Pancreas (tissue), 10 donors: ENCODE results near the gene PLCB1. TPM values are rescaled to one million over a fixed set of nuclear protein-coding genes. Genes with fewer than 3 reads are reported as not detected.

ENCODE experiments used
- ATAC-seq, 4 donors: fragments of 200-7000 bp; cut with Tn5 transposase; one replicate each; pipeline versions ENCODE4 v1.8.0 to v1.9.1; 2020; ENCODE audit warnings: mild to moderate bottlenecking in 4 of 4, moderate library complexity in 4 of 4
- DNase-seq, 6 donors: peaks; one replicate each; pipeline ENCODE4 v3.0.0-alpha.2; 2020
- FAIRE-seq: peaks from 2 replicates; lab custom pipeline; 2012; peaks lifted over from hg19 to GRCh38; lab: Jason Lieb, UNC
- H3K27ac ChIP-seq, 4 donors: fragments of 200-600 bp; sonication (generic); 1 replicate in 3 of 4; 2 replicates in 1 of 4; pipeline versions ENCODE4 v1.5.0 to v1.8.0; 2020
- H3K27me3 ChIP-seq, 4 donors: fragments of 200-600 bp; one replicate each; pipeline ENCODE4 v1.8.0; 2021
- H3K36me3 ChIP-seq, 3 donors: fragments of 200-600 bp; sonication (generic) in 1 of 3; one replicate each; pipeline versions ENCODE4 v1.5.0 to v1.8.0; 2020 to 2021
- H3K4me1 ChIP-seq, 3 donors: fragments of 200-600 bp; one replicate each; pipeline ENCODE4 v1.8.0; 2021
- H3K4me3 ChIP-seq, 4 donors: fragments of 200-600 bp; sonication (generic) in 2 of 4; one replicate each; pipeline versions ENCODE4 v1.5.0 to v1.8.0; 2020 to 2021
- H3K9me3 ChIP-seq, 4 donors: fragments of 200-600 bp; one replicate each; pipeline ENCODE4 v1.8.0; 2021
- CTCF ChIP-seq, 4 donors: fragments of 200-600 bp; sonication (generic) in 3 of 4; IDR thresholded peaks; one replicate each; pipeline versions ENCODE4 v1.5.0 to v1.8.0; 2021; ENCODE audit warnings: antibody characterized with exemption in 4 of 4
- WGBS, 2 donors: extraction: QIAGEN DNeasy Blood & Tissue Kit; methylation state at CpG; one replicate each; pipeline ENCODE4 v1.1.7; 2013; 5-methylcytosine and 5-hydroxymethylcytosine counted together
- intact Hi-C, 3 donors: fragments of 100-400 bp; cut with DNase I; formaldehyde crosslinking; loops; one replicate each; pipeline versions ENCODE4 v1.11.1 to v1.14.2; 2022
- polyA plus RNA-seq, 2 donors: library from polyadenylated mRNA; stranded (reverse); fragments of 200-250 nt; gene quantifications; one replicate each; pipeline ENCODE4 v1.2.3, GENCODE V29; 2013
- total RNA-seq, 6 donors: library from RNA; stranded (reverse); fragmentation: NEBNext Ultra II Directional in 4 of 6; extraction: Animal tissue kit (Norgen Biotek cat#: 25700) in 4 of 6; gene quantifications; one replicate each; pipeline versions ENCODE4 v1.2.1 to v1.2.4, GENCODE V29; 2021 to 2023
- donor health status: healthy with polysubstance abuse.
- donor health status: DM: no; HTN: no; CAD: no; lungs with moderate emphysema.
- donor health status: DM: no; HTN: no; CAD: no.
- donor health status: control.
- donor health status: control.
- donor health status: Bipolar disorder and iron deficiency.
- donor health status: DM: yes; HTN: yes; CAD: no.
- donor health status: DM: no; HTN: no; CAD: no.
- donor health status: DM: no; HTN: no; CAD: no.
- donor health status: DM: yes; HTN: yes; CAD: no.

The PLCB1 gene
- total and polyA plus RNA-seq, 8 donors, result 4.5 to 18.7 (median 13.7) TPM

DNA sequence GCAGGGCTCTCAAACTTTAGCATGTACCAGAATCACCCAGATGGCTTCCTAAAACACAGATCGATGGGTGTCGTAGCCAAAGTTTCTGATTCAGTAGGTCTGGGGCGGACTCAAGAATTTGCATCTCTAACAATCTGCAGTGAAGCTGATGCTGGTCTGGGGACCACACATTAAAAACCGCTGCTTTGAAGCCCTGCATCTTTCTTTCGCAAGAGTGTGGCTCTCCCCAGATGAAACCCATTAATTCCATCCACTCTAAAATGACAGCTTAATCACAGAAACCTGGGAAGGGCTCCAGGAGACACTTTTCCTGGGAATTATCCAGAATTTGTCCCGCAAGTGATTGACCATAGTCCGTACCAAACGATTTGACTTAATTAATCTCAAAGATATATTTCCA, 617.0 kb downstream of the PLCB1 start:
- Histone ChIP-seq H3K4me3 (no peak overlapping the region), H3K27ac (no peak overlapping the region), H3K9me3 (no peaks in the 10 kb centered on the region), H3K27me3 (no peaks in the 10 kb centered on the region), H3K36me3 (no peaks in the 10 kb centered on the region), H3K4me1 (no peaks in the 10 kb centered on the region)
- ATAC-seq (no peak), DNase-seq (no peak), FAIRE-seq (no peak)
- WGBS, 2 donors, result 54 to 62% methylated on average over 8 of the region's 8 CpGs
- intact Hi-C loops, result no loop called here
- no peak for TF ChIP-seq CTCF (IDR thresholded peaks at IDR 0.05)

DNA sequence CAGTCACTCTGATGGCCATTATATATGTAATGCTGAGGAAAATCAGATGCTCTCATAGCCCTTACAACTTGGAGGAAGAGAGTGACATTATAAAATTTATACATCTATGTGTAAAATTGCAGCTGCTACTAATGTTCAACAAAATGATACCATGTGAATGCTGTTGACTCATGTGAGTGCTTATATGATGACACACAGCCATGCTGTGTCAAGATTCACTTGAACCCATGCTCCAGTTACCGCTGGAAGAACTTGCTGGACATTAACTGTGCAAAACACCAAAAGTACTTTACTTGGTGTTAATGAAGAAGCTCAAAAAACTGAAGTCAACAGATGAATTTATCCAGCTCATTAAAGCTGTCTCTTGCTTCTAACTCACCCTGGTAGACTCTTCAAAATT, 617.9 kb downstream of the PLCB1 start:
- DNase-seq, result no peak
- TF ChIP-seq CTCF (IDR thresholded peaks at IDR 0.05), result no peak

GRCh38 chr20:8755340-8756118, 623.5 kb downstream of the PLCB1 start:
- no peak for FAIRE-seq
- H3K9me3 ChIP-seq, result no peaks in the 10 kb centered on the region
- ATAC-seq, result no peak
- WGBS, 2 donors, result 65 to 72% methylated on average over 3 of the region's 3 CpGs
- H3K4me3 ChIP-seq, result no peak overlapping the region
- intact Hi-C loops, result no loop called here
- no peak for DNase-seq
- H3K36me3 ChIP-seq, result no peaks in the 10 kb centered on the region
- no peak for TF ChIP-seq CTCF (IDR thresholded peaks at IDR 0.05)
- H3K27ac ChIP-seq, result no peak overlapping the region
- H3K4me1 ChIP-seq, result no peaks in the 10 kb centered on the region
- no peaks in the 10 kb centered on the region for H3K27me3 ChIP-seq

More for the DNA sequence above, 617.9 kb downstream of the PLCB1 start:
- H3K9me3 ChIP-seq, result no peaks in the 10 kb centered on the region
- 95 to 97% methylated on average over 1 of the region's 1 CpG for WGBS, 2 donors
- H3K36me3 ChIP-seq, result no peaks in the 10 kb centered on the region
- intact Hi-C loops, result no loop called here
- H3K27ac ChIP-seq, result no peak overlapping the region
- no peak for FAIRE-seq
- no peak overlapping the region for H3K4me3 ChIP-seq
- no peak for ATAC-seq
- H3K27me3 ChIP-seq, result no peaks in the 10 kb centered on the region
- no peaks in the 10 kb centered on the region for H3K4me1 ChIP-seq

- FAIRE-seq, result no peak
- Histone ChIP-seq H3K4me1 (no peaks in the 10 kb centered on the region), H3K4me3 (no peak overlapping the region), H3K9me3 (no peaks in the 10 kb centered on the region), H3K27ac (no peak overlapping the region), H3K27me3 (no peaks in the 10 kb centered on the region), H3K36me3 (no peaks in the 10 kb centered on the region)
- 77 to 84% methylated on average over 2 of the region's 2 CpGs for WGBS, 2 donors
- intact Hi-C loops, result no loop called here
- no peak for TF ChIP-seq CTCF (IDR thresholded peaks at IDR 0.05)
- ATAC-seq, result peak in 3 of 4 donors; percentile 52 to 60 (median 52)
- DNase-seq, result no peak
These were observed 624.3 kb downstream of the PLCB1 start for GRCh38 chr20:8756410-8756809.

DNA sequence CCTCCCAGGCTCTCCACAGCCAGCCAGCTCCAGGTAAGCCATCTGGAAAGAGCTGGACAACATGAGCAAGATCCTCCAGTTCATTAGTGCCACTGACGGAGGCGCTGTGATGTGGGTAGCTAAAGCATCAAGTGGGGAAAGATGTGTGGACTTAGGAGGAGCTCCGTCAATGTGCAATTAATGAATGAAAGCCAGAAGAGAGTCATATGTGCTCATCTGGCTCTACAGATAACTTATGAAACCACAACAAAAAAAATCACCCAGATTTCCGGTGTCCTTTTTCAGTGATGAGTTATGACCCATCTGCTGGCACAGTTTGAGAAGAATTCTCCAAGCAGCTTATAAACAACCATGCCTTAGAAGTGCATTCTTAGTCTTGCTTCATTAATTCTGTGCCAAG, 625.1 kb downstream of the PLCB1 start:
- H3K27me3 ChIP-seq, result no peaks in the 10 kb centered on the region
- ATAC-seq (no peak), DNase-seq (no peak), FAIRE-seq (no peak)
- no peaks in the 10 kb centered on the region for H3K4me1 ChIP-seq
- H3K9me3 ChIP-seq, result no peaks in the 10 kb centered on the region
- intact Hi-C loops, result no loop called here
- no peaks in the 10 kb centered on the region for H3K36me3 ChIP-seq
- TF ChIP-seq CTCF (IDR thresholded peaks at IDR 0.05), result no peak
- H3K4me3 ChIP-seq, result no peak overlapping the region
- WGBS, 2 donors, result 91 to 94% methylated on average over 4 of the region's 4 CpGs
- H3K27ac ChIP-seq, result no peak overlapping the region
